OCI-LY1 (cell line): ENCODE measurements around the gene MRPS21.

Experiments
- H2AFZ ChIP-seq: fragments of 200-600 bp; sonication (generic), shearing (Covaris generic); 2 replicates; pipeline ENCODE4 v1.6.0; 2014; ENCODE audit warnings: antibody characterized with exemption, mild to moderate bottlenecking, low read length
- H3F3A ChIP-seq: fragments of 200-600 bp; sonication (generic), shearing (Covaris generic); 2 replicates; pipeline ENCODE4 v1.6.0; 2014; ENCODE audit warnings: mild to moderate bottlenecking, antibody characterized with exemption, low read length, moderate library complexity; ENCODE audit not compliant: insufficient read depth
- H3K27ac ChIP-seq: fragments of 200-600 bp; sonication (generic); 2 replicates; pipeline ENCODE4 v1.5.1; 2014; ENCODE audit warnings: low read length, mixed run types, mild to moderate bottlenecking, low read depth; ENCODE audit not compliant: poor library complexity, severe bottlenecking
- H3K27me3 ChIP-seq: fragments of 200-600 bp; sonication (generic); 2 replicates; pipeline ENCODE4 v1.6.0; 2014; ENCODE audit warnings: antibody characterized with exemption, mild to moderate bottlenecking, low read length, moderate library complexity; ENCODE audit not compliant: insufficient read depth
- H3K36me3 ChIP-seq: fragments of 200-600 bp; sonication (generic); 2 replicates; pipeline ENCODE4 v1.6.1; 2014; ENCODE audit warnings: mild to moderate bottlenecking, antibody characterized with exemption, low read length, moderate library complexity, mixed read lengths; ENCODE audit not compliant: insufficient read depth
- H3K4me1 ChIP-seq: fragments of 200-600 bp; sonication (generic); 2 replicates; pipeline ENCODE4 v1.5.1; 2014; ENCODE audit warnings: mild to moderate bottlenecking, low read length, moderate library complexity; ENCODE audit not compliant: insufficient read depth, severe bottlenecking
- H3K4me2 ChIP-seq: fragments of 200-600 bp; sonication (generic), shearing (Covaris generic); 2 replicates; pipeline ENCODE4 v1.6.1; 2014; ENCODE audit warnings: low read length
- H3K4me3 ChIP-seq: fragments of 200-600 bp; sonication (generic); 2 replicates; pipeline ENCODE4 v1.5.1; 2014; ENCODE audit warnings: low read length, low read depth, mild to moderate bottlenecking, mixed read lengths; ENCODE audit not compliant: poor library complexity, severe bottlenecking
- H3K79me2 ChIP-seq: fragments of 200-600 bp; shearing (Covaris generic); 2 replicates; pipeline ENCODE4 v1.6.1; 2016; ENCODE audit warnings: mixed run types, low read length, mixed read lengths; ENCODE audit not compliant: insufficient read depth
- H3K9ac ChIP-seq: fragments of 200-600 bp; sonication (generic), shearing (Covaris generic); 2 replicates; pipeline ENCODE4 v1.6.1; 2014; ENCODE audit warnings: mild to moderate bottlenecking, low read length, mixed read lengths
- H3K9me2 ChIP-seq: fragments of 200-600 bp; sonication (generic), shearing (Covaris generic); 2 replicates; pipeline ENCODE4 v1.6.1; 2014; ENCODE audit warnings: low read depth, mild to moderate bottlenecking, low read length, mixed read lengths
- H3K9me3 ChIP-seq: fragments of 200-600 bp; shearing (Covaris generic); 2 replicates; pipeline ENCODE4 v1.6.1; 2014; ENCODE audit warnings: low read length, mixed read lengths
- H4K20me1 ChIP-seq: fragments of 200-600 bp; sonication (generic), shearing (Covaris generic); 2 replicates; pipeline ENCODE4 v1.6.0; 2016; ENCODE audit warnings: mild to moderate bottlenecking, low read length; ENCODE audit not compliant: insufficient read depth
- CTCF ChIP-seq: fragments of 200-600 bp; sonication (generic), shearing (Covaris generic); IDR thresholded peaks from 2 replicates; pipeline ENCODE4 v1.5.1; 2017; ENCODE audit warnings: mild to moderate bottlenecking, antibody characterized with exemption, low read length, moderate library complexity, mixed read lengths
- EZH2 ChIP-seq: fragments of 200-600 bp; sonication (generic), shearing (Covaris generic); IDR thresholded peaks from 2 replicates; pipeline ENCODE4 v1.8.0; 2017; ENCODE audit warnings: borderline replicate concordance, mixed run types, mild to moderate bottlenecking, antibody characterized with exemption, low read length, moderate library complexity, mixed read lengths

MRPS21 gene

GRCh38 chr1:150293433-150294253 is at the start of gene MRPS21:
Gene MRPS21, plus strand, starts transcription at chr1:150293861. Its CDS starts 506 bp downstream, at chr1:150294367.
- no peaks in the 10 kb centered on the region for H3K9me3 ChIP-seq
- H3K27ac ChIP-seq, result peak within 1 kb of the TSS; percentile 12
- H3K27me3 ChIP-seq, result no peaks in the 10 kb centered on the region
- H3K4me1 ChIP-seq, result peaks cover 25% of the 10 kb centered on the region
- H3K4me2 ChIP-seq, result peak within 1 kb of the TSS; percentile 94
- peak within 1 kb of the TSS; percentile 91 for H3K4me3 ChIP-seq
- H3F3A ChIP-seq, result no peaks in the 10 kb centered on the region
- H3K79me2 ChIP-seq, result peaks cover 13% of the 10 kb centered on the region
- peak within 1 kb of the TSS; percentile 43 for H2AFZ ChIP-seq
- peaks cover 29% of the 10 kb centered on the region; the same call in 1 of the 2 replicates for H3K36me3 ChIP-seq
- TF ChIP-seq EZH2 (no peak), CTCF (no peak)
- H4K20me1 ChIP-seq, result no peaks in the 10 kb centered on the region
- H3K9me2 ChIP-seq, result no peaks in the 10 kb centered on the region
- H3K9ac ChIP-seq, result peak within 1 kb of the TSS; percentile 86

- no peak for TF ChIP-seq EZH2
- TF ChIP-seq CTCF, result no peak
- no peaks in the 10 kb centered on the region for H3K4me1 ChIP-seq
- H3K9ac ChIP-seq, result no peak overlapping the region
- no peaks in the 10 kb centered on the region for H3K36me3 ChIP-seq
- peaks cover 3% of the 10 kb centered on the region; the same call in 1 of the 2 replicates for H3K27me3 ChIP-seq
- H4K20me1 ChIP-seq, result no peaks in the 10 kb centered on the region
- no peak overlapping the region for H2AFZ ChIP-seq
- H3K4me2 ChIP-seq, result no peak overlapping the region
- no peaks in the 10 kb centered on the region for H3K9me3 ChIP-seq
- no peaks in the 10 kb centered on the region for H3K9me2 ChIP-seq
- no peak overlapping the region for H3K4me3 ChIP-seq
- no peak overlapping the region for H3K27ac ChIP-seq
- H3F3A ChIP-seq, result no peaks in the 10 kb centered on the region
- H3K79me2 ChIP-seq, result no peaks in the 10 kb centered on the region
Observed at GRCh38 chr1:150249936-150250335, 43.7 kb upstream of the MRPS21 start.

GRCh38 chr1:150256198-150256553 is 37.5 kb upstream of the MRPS21 start:
- H2AFZ ChIP-seq, result no peak overlapping the region
- H3K36me3 ChIP-seq, result no peaks in the 10 kb centered on the region
- H3K4me3 ChIP-seq, result no peak overlapping the region
- TF ChIP-seq EZH2, result no peak
- TF ChIP-seq CTCF, result no peak
- H3F3A ChIP-seq, result no peaks in the 10 kb centered on the region
- H3K27ac ChIP-seq, result no peak overlapping the region
- H3K4me2 ChIP-seq, result peak overlapping the region; percentile 65; the same call in 1 of the 2 replicates
- H3K79me2 ChIP-seq, result no peaks in the 10 kb centered on the region
- H3K9me3 ChIP-seq, result no peaks in the 10 kb centered on the region
- H4K20me1 ChIP-seq, result no peaks in the 10 kb centered on the region
- peaks cover 3% of the 10 kb centered on the region; the same call in 1 of the 2 replicates for H3K27me3 ChIP-seq
- no peaks in the 10 kb centered on the region for H3K9me2 ChIP-seq
- H3K4me1 ChIP-seq, result peaks cover 10% of the 10 kb centered on the region
- H3K9ac ChIP-seq, result no peak overlapping the region
